H9 (cell line): ENCODE data around the gene PTPRN2. TPM values are rescaled to one million over a fixed set of nuclear protein-coding genes. Genes with fewer than 3 reads are reported as not detected.
A peak's percentile ranks its signal among the peaks of the same experiment; 100 is the strongest.

ENCODE experiments used
- DNase-seq: peaks from one replicate; pipeline ENCODE4 v3.0.0-alpha.2; 2017
- H2AFZ ChIP-seq: one replicate; pipeline ENCODE4 v1.6.1; 2013; ENCODE audit warnings: mild to moderate bottlenecking, low read length, control low read depth, moderate library complexity
- H2AK5ac ChIP-seq: 2 replicates; pipeline ENCODE4 v1.6.1; 2013; ENCODE audit warnings: low read length, control low read depth, mixed read lengths; ENCODE audit not compliant: insufficient read length
- H2BK120ac ChIP-seq: one replicate; pipeline ENCODE4 v1.6.1; 2013; ENCODE audit warnings: low read depth, mild to moderate bottlenecking, low read length, control low read depth, inconsistent platforms; ENCODE audit not compliant: poor library complexity, severe bottlenecking
- H2BK12ac ChIP-seq: 2 replicates; pipeline ENCODE4 v1.6.1; 2013; ENCODE audit warnings: low read length, control low read depth, mixed read lengths, low read depth; ENCODE audit not compliant: insufficient read length
- H2BK15ac ChIP-seq: 2 replicates; pipeline ENCODE4 v1.6.1; 2013; ENCODE audit warnings: low read depth, low read length, control low read depth
- H2BK20ac ChIP-seq: one replicate; pipeline ENCODE4 v1.6.1; 2013; ENCODE audit warnings: low read depth, mild to moderate bottlenecking, low read length, control low read depth, inconsistent platforms; ENCODE audit not compliant: poor library complexity, severe bottlenecking
- H2BK5ac ChIP-seq: 2 replicates; pipeline ENCODE4 v1.6.1; 2013; ENCODE audit warnings: low read length, control low read depth, mixed read lengths; ENCODE audit not compliant: insufficient read length
- H3K14ac ChIP-seq: 2 replicates; pipeline ENCODE4 v1.6.1; 2013; ENCODE audit warnings: low read length, control low read depth; ENCODE audit not compliant: insufficient read depth
- H3K18ac ChIP-seq: 2 replicates; pipeline ENCODE4 v1.6.1; 2013; ENCODE audit warnings: low read depth, mild to moderate bottlenecking, mixed read lengths, low read length, control low read depth; ENCODE audit not compliant: insufficient read length
- H3K23ac ChIP-seq: 2 replicates; pipeline ENCODE4 v1.6.1; 2013; ENCODE audit warnings: low read length, control low read depth, mixed read lengths, low read depth; ENCODE audit not compliant: insufficient read length
- H3K23me2 ChIP-seq: 2 replicates; pipeline ENCODE4 v1.6.1; 2013; ENCODE audit warnings: low read depth, mild to moderate bottlenecking, mixed read lengths, low read length, control low read depth; ENCODE audit not compliant: insufficient read length, poor library complexity, severe bottlenecking
- H3K27ac ChIP-seq: 2 replicates; pipeline ENCODE4 v1.5.1; 2013; ENCODE audit warnings: low read length, control low read depth, mixed read lengths, low read depth; ENCODE audit not compliant: insufficient read length
- H3K27me3 ChIP-seq: 2 replicates; pipeline ENCODE4 v1.6.1; 2013; ENCODE audit warnings: low read length, control low read depth, inconsistent platforms; ENCODE audit not compliant: insufficient read depth
- H3K4ac ChIP-seq: 2 replicates; pipeline ENCODE4 v1.6.1; 2013; ENCODE audit warnings: low read depth, mild to moderate bottlenecking, control low read depth, inconsistent platforms, low read length, moderate library complexity
- H3K4me1 ChIP-seq: 2 replicates; pipeline ENCODE4 v1.6.1; 2013; ENCODE audit warnings: low read length, control low read depth, inconsistent platforms; ENCODE audit not compliant: insufficient read depth
- H3K4me2 ChIP-seq: 2 replicates; pipeline ENCODE4 v1.6.1; 2013; ENCODE audit warnings: low read length, control low read depth, mixed read lengths; ENCODE audit not compliant: insufficient read length, insufficient read depth
- H3K56ac ChIP-seq: 2 replicates; pipeline ENCODE4 v1.6.1; 2013; ENCODE audit warnings: low read depth, mild to moderate bottlenecking, mixed read lengths, low read length, control low read depth; ENCODE audit not compliant: insufficient read length
- H3K79me1 ChIP-seq: 2 replicates; pipeline ENCODE4 v1.6.1; 2013; ENCODE audit warnings: low read depth, mild to moderate bottlenecking, moderate library complexity, low read length, control low read depth, inconsistent platforms; ENCODE audit not compliant: insufficient read depth, poor library complexity, severe bottlenecking
- H3K79me2 ChIP-seq: 2 replicates; pipeline ENCODE4 v1.6.1; 2013; ENCODE audit warnings: low read length, control low read depth, inconsistent platforms; ENCODE audit not compliant: insufficient read depth
- H3K9ac ChIP-seq: 2 replicates; pipeline ENCODE4 v1.6.1; 2013; ENCODE audit warnings: low read length, control low read depth, mixed read lengths; ENCODE audit not compliant: insufficient read length; ENCODE audit errors: extremely low read depth
- H3K9me3 ChIP-seq: one replicate; pipeline ENCODE4 v1.6.1; 2013; ENCODE audit warnings: low read depth, low read length, inconsistent platforms; ENCODE audit not compliant: control insufficient read depth
- H3T11ph ChIP-seq: one replicate; pipeline ENCODE4 v1.6.1; 2013; ENCODE audit warnings: mild to moderate bottlenecking, low read length, control low read depth, inconsistent platforms
- H4K20me1 ChIP-seq: one replicate; pipeline ENCODE4 v1.6.1; 2013; ENCODE audit not compliant: control insufficient read depth, insufficient read length, insufficient read depth
- H4K5ac ChIP-seq: 2 replicates; pipeline ENCODE4 v1.6.1; 2013; ENCODE audit warnings: low read depth, mild to moderate bottlenecking, mixed read lengths, low read length, control low read depth; ENCODE audit not compliant: insufficient read length
- H4K8ac ChIP-seq: replicated peaks from 2 replicates; pipeline ENCODE4 v1.6.1; 2013; ENCODE audit warnings: low read length, control low read depth, mixed read lengths, low read depth; ENCODE audit not compliant: insufficient read length
- H4K91ac ChIP-seq: 2 replicates; pipeline ENCODE4 v1.6.1; 2013; ENCODE audit warnings: low read depth, mild to moderate bottlenecking, moderate library complexity, mixed read lengths, low read length, control low read depth; ENCODE audit not compliant: insufficient read length
- H3K27ac Mint-ChIP-seq, 3 experiments: 2 replicates in 2 of 3; 3 replicates in 1 of 3; pipeline ENCODE4 v1.8.0; 2020 to 2021; ENCODE audit warnings: mixed read lengths in 3 of 3, mild to moderate bottlenecking in 1 of 3, moderate library complexity in 1 of 3
- H3K27me3 Mint-ChIP-seq: 2 replicates; pipeline ENCODE4 v1.8.0; 2021; ENCODE audit warnings: low read depth, mild to moderate bottlenecking, moderate library complexity, mixed read lengths
- H3K36me3 Mint-ChIP-seq, 3 experiments: 2 replicates in 2 of 3; 3 replicates in 1 of 3; pipeline ENCODE4 v1.8.0; 2020 to 2021; ENCODE audit warnings: low read depth in 3 of 3, mixed read lengths in 3 of 3; ENCODE audit not compliant: insufficient read depth in 1 of 3
- H3K4me1 Mint-ChIP-seq, 2 experiments: 2 replicates each; pipeline ENCODE4 v1.8.0; 2020; ENCODE audit warnings: mixed read lengths in 2 of 2
- H3K4me3 Mint-ChIP-seq, 2 experiments: 2 replicates in 1 of 2; 3 replicates in 1 of 2; pipeline ENCODE4 v1.8.0; 2020 to 2021; ENCODE audit warnings: mild to moderate bottlenecking in 2 of 2, mixed read lengths in 2 of 2, moderate library complexity in 1 of 2
- H3K9me3 Mint-ChIP-seq, 2 experiments: 2 replicates in 1 of 2; 3 replicates in 1 of 2; pipeline ENCODE4 v1.8.0; 2020; ENCODE audit warnings: mild to moderate bottlenecking in 2 of 2, mixed read lengths in 2 of 2, moderate library complexity in 1 of 2
- WGBS: extraction: QIAGEN DNeasy Blood & Tissue Kit; methylation state at CpG from one replicate; pipeline ENCODE4 v1.1.7; 2013; ENCODE audit warnings: missing lambda C conversion rate, low lambda C conversion rate, mixed read lengths; ENCODE audit not compliant: insufficient read length; ENCODE audit errors: extremely low coverage; 5-methylcytosine and 5-hydroxymethylcytosine counted together
- total RNA-seq: library from RNA; stranded (reverse); gene quantifications from 2 replicates; pipeline ENCODE4 v1.2.1, GENCODE V29; 2021
- TF ChIP-seq, protein P1 (sequence below): fragments of 200-600 bp; sonication (generic); conservative IDR thresholded peaks from 3 replicates; pipeline ENCODE4 v1.8.0; 2021; ENCODE audit warnings: antibody characterized with exemption, mild to moderate bottlenecking

PTPRN2 gene
- total RNA-seq, 1 experiment from 2014 or later, result 5.2 TPM

- WGBS, result no CpG with 5 or more reads among the region's 21 CpGs
Measured at GRCh38 chr7:157801113-157801512, 786.5 kb downstream of the PTPRN2 start.

More at GRCh38 chr7:157801113-157801512, 786.5 kb downstream of the PTPRN2 start:
- Histone ChIP-seq H2AFZ (no peak overlapping the region), H3K4me1 (no peaks in the 10 kb centered on the region), H3K56ac (no peak overlapping the region), H3K23ac (no peak overlapping the region), H3K4ac (no peak overlapping the region), H3K79me2 (no peaks in the 10 kb centered on the region), H2BK12ac (no peak overlapping the region), H2BK5ac (no peak overlapping the region), H4K8ac (no peak overlapping the region), H3K27ac (no peak overlapping the region), H3K18ac (no peak overlapping the region), H2BK20ac (no peak overlapping the region), H4K5ac (no peak overlapping the region), H2BK15ac (no peak overlapping the region), H3K27me3 (no peaks in the 10 kb centered on the region), H2BK120ac (no peak overlapping the region), H3T11ph (no peak overlapping the region), H4K20me1 (no peaks in the 10 kb centered on the region), H3K9me3 (no peaks in the 10 kb centered on the region), H4K91ac (no peak overlapping the region), H2AK5ac (no peak overlapping the region), H3K9ac (no peak overlapping the region), H3K4me2 (no peak overlapping the region), H3K14ac (peak overlapping the region; percentile 24; the same call in 1 of the 2 replicates), H3K23me2 (no peaks in the 10 kb centered on the region), H3K79me1 (no peaks in the 10 kb centered on the region)
- TF ChIP-seq, protein P1, sequence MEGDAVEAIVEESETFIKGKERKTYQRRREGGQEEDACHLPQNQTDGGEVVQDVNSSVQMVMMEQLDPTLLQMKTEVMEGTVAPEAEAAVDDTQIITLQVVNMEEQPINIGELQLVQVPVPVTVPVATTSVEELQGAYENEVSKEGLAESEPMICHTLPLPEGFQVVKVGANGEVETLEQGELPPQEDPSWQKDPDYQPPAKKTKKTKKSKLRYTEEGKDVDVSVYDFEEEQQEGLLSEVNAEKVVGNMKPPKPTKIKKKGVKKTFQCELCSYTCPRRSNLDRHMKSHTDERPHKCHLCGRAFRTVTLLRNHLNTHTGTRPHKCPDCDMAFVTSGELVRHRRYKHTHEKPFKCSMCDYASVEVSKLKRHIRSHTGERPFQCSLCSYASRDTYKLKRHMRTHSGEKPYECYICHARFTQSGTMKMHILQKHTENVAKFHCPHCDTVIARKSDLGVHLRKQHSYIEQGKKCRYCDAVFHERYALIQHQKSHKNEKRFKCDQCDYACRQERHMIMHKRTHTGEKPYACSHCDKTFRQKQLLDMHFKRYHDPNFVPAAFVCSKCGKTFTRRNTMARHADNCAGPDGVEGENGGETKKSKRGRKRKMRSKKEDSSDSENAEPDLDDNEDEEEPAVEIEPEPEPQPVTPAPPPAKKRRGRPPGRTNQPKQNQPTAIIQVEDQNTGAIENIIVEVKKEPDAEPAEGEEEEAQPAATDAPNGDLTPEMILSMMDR, result no peak
- peaks cover 0 to 5% of the 10 kb centered on the region in 2 experiments; a peak in 3 of 5 replicates for H3K9me3 Mint-ChIP-seq
- no peaks in the 10 kb centered on the region; the same call in 1 of the 2 replicates for H3K27me3 Mint-ChIP-seq
- H3K36me3 Mint-ChIP-seq, result peaks cover 0 to 11% (median 0%) of the 10 kb centered on the region in 3 experiments; a peak in 4 of 7 replicates
- no peak overlapping the region for H3K4me3 Mint-ChIP-seq
- H3K4me1 Mint-ChIP-seq, result peaks cover 19 to 26% of the 10 kb centered on the region in 2 experiments
- no peak overlapping the region for H3K27ac Mint-ChIP-seq
- no peak for DNase-seq
